ENCODE results near the gene TMEM44.
"Not testable (repeated sequence)": the region's sequence is repeated elsewhere in the genome, so short reads cannot be mapped to it uniquely, and the experiment has no call there.

Gene TMEM44

DNA sequence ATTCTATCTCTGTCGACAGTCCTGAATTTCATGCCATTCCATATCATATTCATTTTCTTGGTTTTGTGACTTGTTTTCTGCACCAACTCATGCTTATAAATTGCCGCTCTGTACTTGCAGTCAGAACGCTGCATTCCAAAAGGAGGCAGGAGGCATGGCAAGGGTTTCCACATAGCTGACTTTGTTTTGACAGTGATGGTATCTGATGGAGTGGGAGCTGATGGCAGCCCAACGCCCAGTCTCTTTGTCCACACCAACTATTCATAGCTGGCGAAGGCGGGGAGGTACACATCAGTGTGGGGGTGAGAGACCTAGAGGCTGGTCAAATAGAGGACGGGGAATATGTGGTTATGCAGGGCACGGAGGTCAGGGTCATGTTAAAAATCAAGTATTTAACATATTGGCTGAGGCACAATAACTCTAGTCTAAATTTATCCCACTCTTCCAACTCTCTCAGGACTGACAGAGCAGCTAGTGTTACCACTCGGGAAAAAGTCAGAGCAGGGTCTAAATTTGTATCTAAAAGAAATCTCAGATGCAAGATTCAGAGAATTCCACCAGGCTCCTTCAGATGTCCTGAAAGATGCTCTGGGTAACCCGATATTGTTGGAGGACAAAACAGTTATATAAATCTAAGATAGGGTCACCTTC, 78.6 kb downstream of the TMEM44 start:
- DNase-seq (ENCODE audit: low read depth): no peak

- no peak for DNase-seq (ENCODE audit: low read depth)
These were observed 80.8 kb downstream of the TMEM44 start for GRCh38 chr3:194552327-194552949.

- DNase-seq (ENCODE audit: low read depth): no peak
These were observed 83.4 kb downstream of the TMEM44 start for GRCh38 chr3:194549853-194550252.

GRCh38 chr3:194548346-194549321, 84.6 kb downstream of the TMEM44 start:
- no peak for DNase-seq (ENCODE audit: low read depth)

DNA sequence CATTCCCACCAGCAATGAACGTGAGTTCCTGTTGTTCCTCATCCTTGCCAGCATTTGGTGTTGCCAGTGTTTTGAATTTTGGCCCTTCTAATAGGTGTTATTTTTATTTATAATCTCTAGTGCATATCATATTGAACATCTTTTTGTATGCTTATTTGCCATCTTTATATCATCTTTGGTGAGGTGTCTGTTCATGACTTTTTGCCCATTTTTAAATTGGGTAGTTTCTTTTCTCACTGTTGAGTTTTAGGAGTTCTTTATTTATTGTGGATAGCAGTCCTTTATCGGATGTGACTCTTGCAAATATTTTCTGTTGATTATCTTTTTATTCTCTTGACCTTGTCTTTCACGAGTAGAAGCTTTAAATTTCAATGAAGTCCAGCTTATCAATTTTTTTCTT, 86.2 kb downstream of the TMEM44 start:
- DNase-seq (ENCODE audit: low read depth): no peak

GRCh38 chr3:194545538-194545937, 87.7 kb downstream of the TMEM44 start:
- not testable (repeated sequence) for DNase-seq (ENCODE audit: low read depth)

DNA sequence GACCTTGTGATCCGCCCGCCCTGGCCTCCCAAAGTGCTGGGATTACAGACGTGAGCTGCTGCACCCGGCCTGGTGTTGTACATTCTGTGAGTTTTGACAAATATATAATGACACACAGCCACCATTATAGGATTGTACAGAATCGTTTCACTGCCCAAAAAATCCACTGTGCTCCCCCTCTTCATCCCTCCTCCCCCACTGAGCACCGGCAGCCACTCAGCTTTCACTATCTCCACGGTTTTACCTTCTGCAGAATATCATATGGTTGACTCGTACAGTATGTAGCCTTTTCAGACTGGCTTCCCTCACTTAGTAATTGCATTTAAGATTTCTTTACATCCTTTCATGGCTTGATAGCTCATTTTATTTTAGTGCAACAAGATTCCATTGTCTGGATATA, 89.7 kb downstream of the TMEM44 start:
- no peak for DNase-seq (ENCODE audit: low read depth)

GRCh38 chr3:194541483-194541882, 91.7 kb downstream of the TMEM44 start:
- DNase-seq (ENCODE audit: low read depth): no peak

DNA sequence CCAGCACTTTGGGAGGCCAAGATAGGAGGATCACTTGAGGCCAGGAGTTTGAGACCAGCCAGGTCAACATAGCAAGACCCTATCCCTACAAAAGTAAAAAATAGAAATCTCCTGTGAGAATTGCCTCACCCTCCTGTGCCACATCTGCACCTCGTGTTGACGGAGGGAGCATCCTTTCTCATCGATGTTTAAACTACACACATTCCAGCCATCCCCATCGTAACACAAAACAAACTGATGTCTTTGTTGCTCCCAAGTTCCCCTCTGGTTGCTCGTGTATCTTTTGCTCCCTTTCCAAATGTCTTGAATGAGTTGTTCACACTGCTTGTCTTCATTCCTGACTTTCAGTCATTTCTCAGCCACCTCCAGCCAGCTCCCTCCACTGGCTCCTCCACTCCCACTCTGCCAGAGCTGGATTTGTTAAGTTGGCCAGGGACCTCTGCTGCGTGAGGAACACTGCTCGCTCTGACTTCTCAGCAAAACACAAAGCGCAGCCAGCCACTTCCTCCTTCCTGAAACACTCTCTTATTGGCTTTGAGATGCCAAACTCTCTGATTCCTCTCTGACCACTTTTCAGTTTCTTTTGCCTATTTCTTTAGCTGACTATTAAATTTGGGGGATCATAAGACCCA, 92.8 kb downstream of the TMEM44 start:
- DNase-seq (ENCODE audit: low read depth): no peak

- DNase-seq (ENCODE audit: low read depth): no peak
These were observed 93.7 kb downstream of the TMEM44 start for GRCh38 chr3:194539498-194539897.

DNA sequence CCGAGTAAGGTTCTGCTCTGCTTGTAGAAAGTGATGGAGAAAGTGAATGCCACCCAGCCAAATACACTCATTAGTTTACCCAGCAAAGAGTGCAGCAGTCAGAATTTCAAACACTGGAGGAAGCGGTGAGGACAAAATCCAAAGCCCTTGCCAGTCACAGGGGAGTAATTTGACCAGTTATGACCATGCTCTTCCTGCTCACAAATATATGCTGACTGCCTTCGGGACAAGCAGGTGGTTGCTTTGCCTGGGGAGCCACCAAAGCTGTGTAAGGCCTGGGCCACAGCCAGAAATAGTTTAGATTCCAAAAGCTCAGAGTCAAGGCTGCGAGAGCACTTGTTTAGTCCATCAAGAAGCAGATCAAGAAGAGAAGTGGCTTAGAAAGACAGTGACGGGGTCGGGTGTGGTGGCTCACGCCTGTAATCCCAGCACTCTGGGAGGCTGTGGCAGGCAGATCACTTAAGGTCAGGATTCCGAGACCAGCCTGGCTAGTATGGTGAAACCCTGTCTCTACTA, 95.4 kb downstream of the TMEM44 start:
- no peak for DNase-seq (ENCODE audit: low read depth)

Measured in activated T-cell treated with anti-CD3 and anti-CD28 coated beads for 24 hours (primary cell).